ENCODE measurements around the gene RABL2A.
"Not testable (repeated sequence)": the region's sequence is repeated elsewhere in the genome, so short reads cannot be mapped to it uniquely, and the experiment has no call there.

RABL2A gene

DNA sequence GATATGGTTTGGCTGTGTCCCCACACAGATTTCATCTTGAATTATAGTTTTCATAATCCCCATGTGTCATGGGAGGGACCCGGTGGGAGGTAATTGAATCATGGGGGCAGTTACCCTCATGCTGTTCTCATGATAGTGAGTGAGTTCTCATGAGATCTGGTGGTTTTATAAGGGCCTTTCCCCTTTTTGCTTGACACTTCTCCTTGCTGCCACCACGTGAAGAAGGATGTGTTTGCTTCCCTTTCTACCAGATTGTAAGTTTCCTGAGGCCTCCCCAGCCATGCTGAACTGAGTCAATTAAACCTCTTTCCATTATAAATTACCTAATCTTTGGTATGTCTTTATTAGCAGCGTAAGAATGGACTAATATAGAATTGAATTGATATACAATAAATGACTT, 63.8 kb downstream of the RABL2A start:
- not testable (repeated sequence) for FAIRE-seq
